ENCODE measurements around the gene PLSCR1. TPM values are rescaled to one million over a fixed set of nuclear protein-coding genes. Genes with fewer than 3 reads are reported as not detected.

PLSCR1 gene
- total RNA-seq, 1 experiment from 2014 or later = 52.5 TPM

DNA sequence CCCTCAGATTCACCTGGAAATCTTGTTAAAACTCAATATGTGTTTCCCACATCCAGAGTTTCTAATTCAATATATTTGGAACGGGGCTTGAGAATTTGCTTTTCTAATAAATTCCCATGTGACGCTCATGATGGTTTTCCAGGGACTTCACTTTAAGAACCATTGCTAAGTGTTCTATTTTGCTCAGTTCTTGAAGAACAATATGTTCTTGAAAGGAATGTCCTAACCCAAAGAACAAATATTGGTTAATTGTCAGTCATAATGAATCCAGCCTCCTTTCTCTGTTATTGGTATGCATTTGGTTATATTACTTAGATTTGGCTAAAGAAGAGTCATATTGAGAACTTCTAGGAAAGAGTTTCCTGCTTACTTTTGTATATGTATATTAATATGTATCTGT lies 70.7 kb downstream of the PLSCR1 start:
- no peak for DNase-seq (ENCODE audit: low read depth)

DNA sequence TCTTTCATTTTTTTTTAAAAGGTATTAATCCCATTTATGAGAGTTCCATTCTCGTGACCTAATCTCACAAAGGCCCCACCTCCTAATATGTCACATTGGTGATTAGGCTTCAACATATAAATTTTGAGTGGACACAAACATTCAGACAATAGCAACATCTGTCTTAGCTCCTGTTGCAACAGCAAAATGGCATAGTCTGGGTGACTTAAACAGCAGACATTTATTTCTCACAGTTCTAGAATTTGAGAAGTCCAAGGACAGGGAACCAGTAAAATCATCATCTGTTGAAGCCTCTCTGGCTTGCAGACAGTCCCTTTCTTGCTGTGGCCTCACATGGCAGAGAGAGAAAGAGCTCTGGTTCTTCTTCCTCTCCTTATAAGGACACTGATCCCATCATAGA lies 71.8 kb downstream of the PLSCR1 start:
- DNase-seq (ENCODE audit: low read depth) = no peak

DNA sequence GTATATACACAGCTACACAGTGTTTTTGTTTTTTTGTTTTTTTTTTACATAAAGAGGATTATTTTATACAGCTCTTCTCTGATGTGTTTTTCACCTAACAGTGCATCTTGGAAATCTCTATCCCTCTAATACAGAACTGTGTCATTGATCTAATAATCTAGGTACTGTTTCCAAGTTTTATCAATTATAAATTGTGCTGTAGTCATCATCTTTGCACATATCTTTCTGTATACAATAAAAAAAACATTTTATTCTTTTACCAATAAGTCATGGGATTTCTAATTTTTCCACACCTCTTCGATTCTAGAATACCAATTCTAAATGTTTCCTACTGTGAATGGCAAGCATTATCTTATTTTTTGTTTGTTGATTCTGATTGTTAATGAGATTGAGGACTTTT lies 73.4 kb downstream of the PLSCR1 start:
- DNase-seq (ENCODE audit: low read depth) = no peak

DNA sequence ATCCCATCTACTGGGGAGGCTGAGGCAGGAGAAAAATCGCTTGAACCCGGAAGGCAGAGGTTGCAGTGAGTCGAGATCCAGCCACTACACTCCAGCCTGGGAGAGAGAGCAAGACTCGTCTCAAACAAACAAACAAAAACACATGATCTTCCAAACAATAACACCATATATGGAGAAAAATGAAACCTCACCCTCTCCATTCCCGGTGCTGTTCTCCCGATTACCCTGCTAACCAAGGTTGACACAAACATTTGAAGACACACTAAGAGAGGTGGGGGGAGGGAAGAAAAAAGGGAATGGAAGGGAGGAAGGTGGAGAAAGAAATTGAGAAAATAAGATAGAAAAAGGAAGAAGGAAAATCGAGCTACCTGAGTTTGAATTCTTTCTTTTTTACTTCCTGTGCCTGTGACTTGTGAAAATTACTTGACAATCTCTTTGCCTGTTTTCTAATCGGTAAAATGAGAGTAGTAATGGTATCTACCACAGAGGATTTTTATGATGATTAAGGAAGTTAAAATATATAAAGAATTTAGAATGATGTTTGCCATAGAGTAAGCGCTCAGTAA lies 73.9 kb downstream of the PLSCR1 start:
- no peak for DNase-seq (ENCODE audit: low read depth)

GRCh38 chr3:146469150-146470017 lies 75.0 kb downstream of the PLSCR1 start, which contains the start of gene PLSCR2:
Gene PLSCR2, minus strand, starts transcription at chr3:146469561. Its CDS starts 9,657 bp downstream, at chr3:146459904.
- DNase-seq (ENCODE audit: low read depth) = peak; percentile 13

DNA sequence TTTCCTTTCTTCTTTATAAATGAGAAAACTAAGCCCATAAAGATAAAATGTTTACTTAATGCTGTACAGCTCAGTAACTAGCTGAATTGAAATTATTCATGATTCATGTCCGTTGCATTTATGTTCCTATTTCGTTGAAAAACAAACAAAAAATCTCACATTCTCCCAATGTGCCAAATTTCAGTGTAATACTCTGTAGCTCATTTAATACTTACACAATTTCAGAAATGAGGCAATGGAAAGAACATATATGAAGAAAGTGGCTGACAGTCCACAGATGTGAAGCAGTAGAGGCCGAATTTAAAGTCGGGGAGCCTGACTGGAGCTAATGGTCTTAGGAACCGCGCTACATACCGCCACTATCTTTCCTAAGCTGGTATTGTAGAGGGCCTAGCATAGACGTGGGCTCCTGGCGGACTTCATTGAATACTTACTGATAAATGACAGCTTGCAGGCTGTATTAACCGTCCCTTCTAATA lies 75.7 kb downstream of the PLSCR1 start:
- DNase-seq (ENCODE audit: low read depth) = no peak

GRCh38 chr3:146468234-146468633 lies 76.2 kb downstream of the PLSCR1 start:
- DNase-seq (ENCODE audit: low read depth) = peak; percentile 21

DNA sequence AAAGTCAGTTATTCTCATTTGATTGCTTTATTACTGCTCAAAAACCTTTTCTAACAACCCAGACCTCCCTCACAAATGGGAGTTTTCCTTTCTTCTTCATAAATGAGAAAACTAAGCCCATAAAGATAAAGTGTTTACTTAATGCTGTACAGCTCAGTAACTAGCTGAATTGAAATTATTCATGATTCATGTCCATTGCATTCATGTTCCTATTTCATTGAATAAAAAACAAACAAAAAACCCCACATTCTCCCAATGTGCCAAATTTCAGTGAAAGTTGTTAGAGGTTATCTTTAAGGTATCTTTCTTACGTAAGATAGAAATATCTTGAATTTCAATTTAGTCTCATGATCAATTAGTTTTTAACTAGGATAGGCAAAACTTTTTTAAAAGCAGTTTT lies 77.8 kb downstream of the PLSCR1 start:
- no peak for DNase-seq (ENCODE audit: low read depth)

DNA sequence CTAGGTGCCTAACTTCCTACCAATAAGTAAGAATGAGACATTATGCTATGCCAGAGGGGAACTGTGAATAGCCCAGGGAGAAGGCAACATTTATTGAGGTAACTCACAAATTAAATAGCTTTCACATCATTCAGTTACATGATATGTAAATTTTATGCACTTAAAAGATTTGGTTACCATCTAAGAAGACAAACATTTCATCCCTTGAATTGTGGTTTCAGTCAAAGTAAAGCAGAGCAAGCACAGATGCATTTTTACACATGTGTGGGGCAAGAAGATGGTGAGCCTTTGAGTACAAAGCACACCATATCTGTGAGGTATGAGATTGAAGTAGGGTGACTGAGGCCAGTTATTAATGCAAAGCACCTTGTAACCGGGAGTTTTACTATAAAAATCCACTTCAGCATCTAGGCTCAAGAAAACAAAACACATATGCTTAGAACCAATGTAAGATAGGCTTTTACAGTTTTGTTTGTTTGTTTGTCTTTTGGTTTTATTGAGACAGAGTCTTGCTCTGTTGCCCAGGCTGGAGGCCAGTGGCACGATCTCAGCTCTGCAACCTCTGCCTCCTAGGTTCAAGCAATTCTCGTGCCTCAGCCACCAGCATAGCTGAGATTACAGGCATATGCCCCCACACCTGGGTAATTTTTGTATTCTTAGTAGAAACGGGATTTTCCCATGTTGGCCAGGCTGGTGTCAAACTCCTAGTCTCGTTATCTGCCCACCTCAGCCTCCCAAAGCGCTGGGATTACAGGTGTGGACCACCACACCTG lies 78.5 kb downstream of the PLSCR1 start:
- no peak for DNase-seq (ENCODE audit: low read depth)

Other genes starting within 250 kb of the PLSCR1 start
- gene PLSCR2, start 75.0 kb downstream of the PLSCR1 start, total RNA-seq (2014; rRNA removed; shearing (Covaris generic)) = not detected in 2 replicates
- gene PLSCR5, start 60.7 kb upstream of the PLSCR1 start, total RNA-seq (2014; rRNA removed; shearing (Covaris generic)) = not detected in 2 replicates

All from Daoy (cell line).